Measurements from ENCODE around the gene ATP5PB.

GRCh38 chr1:111424281-111424680 is 25.0 kb upstream of the ATP5PB start:
- TF ChIP-seq CTCF (IDR thresholded peaks at IDR 0.05 in 2 of 3, conservative IDR thresholded peaks at IDR 0.05 in 1 of 3; ENCODE audit: borderline replicate concordance in 1 of 3, insufficient read depth in 1 of 3, low read depth in 2 of 3, low read length in 2 of 3) = no peak
- no peak for TF ChIP-seq POLR2AphosphoS5 (IDR thresholded peaks at IDR 0.05; ENCODE audit: low read depth, low read length)
- TF ChIP-seq CEBPB (IDR thresholded peaks at IDR 0.05; ENCODE audit: low read depth) = no peak
- TF ChIP-seq EZH2phosphoT487 (IDR thresholded peaks at IDR 0.05; ENCODE audit: borderline replicate concordance) = no peak
- TF ChIP-seq SP1 (IDR thresholded peaks at IDR 0.05; ENCODE audit: low read depth) = no peak
- no peak for TF ChIP-seq SIN3A (IDR thresholded peaks at IDR 0.05; ENCODE audit: low read depth)

Measured in HCT116 (cell line).